K562 (cell line): Measurements from ENCODE around the gene HBQ1. TPM values are rescaled to one million over a fixed set of nuclear protein-coding genes. Genes with fewer than 3 reads are reported as not detected.

ENCODE experiments used
- ATF7 ChIP-seq: fragments of 450-650 bp; IDR thresholded peaks from 2 replicates; pipeline ENCODE4 v1.7.1; 2014; ENCODE audit warnings: mild to moderate bottlenecking, moderate library complexity
- BDP1 ChIP-seq: IDR thresholded peaks from 3 replicates; pipeline ENCODE4 v1.6.1; 2011; ENCODE audit not compliant: insufficient read length, insufficient read depth
- CBFA2T3 ChIP-seq: fragments of 450-650 bp; IDR thresholded peaks from 2 replicates; pipeline ENCODE4 v1.6.1; 2017
- CBX5 ChIP-seq: IDR thresholded peaks from 2 replicates; pipeline ENCODE4 v1.6.1; 2014; ENCODE audit warnings: low read depth, borderline replicate concordance
- IFI16 ChIP-seq: fragments of 250-450 bp; sonication (Bioruptor Pico); IDR thresholded peaks from 2 replicates; pipeline ENCODE4 v2.1.2; 2022; ENCODE audit warnings: mild to moderate bottlenecking, inconsistent platforms
- ILF3 ChIP-seq: fragments of 450-650 bp; IDR thresholded peaks from 2 replicates; pipeline ENCODE4 v1.6.1; 2018; ENCODE audit warnings: antibody characterized with exemption, mild to moderate bottlenecking, moderate library complexity, borderline replicate concordance
- MAZ ChIP-seq, 2 experiments: fragments of 450-650 bp in 1 of 2; sonication (generic) in 1 of 2; formaldehyde crosslinking; IDR thresholded peaks in 1 of 2; conservative IDR thresholded peaks in 1 of 2; 2 replicates each; pipeline versions ENCODE4 v1.4.0 to v1.5.0; 2020; ENCODE audit warnings: mild to moderate bottlenecking in 1 of 2, missing genetic modification reagents in 1 of 2
- RBFOX2 ChIP-seq: fragments of 200-400 bp; formaldehyde crosslinking; IDR thresholded peaks from 2 replicates; pipeline ENCODE4 v1.6.1; 2017; ENCODE audit warnings: low read depth, mild to moderate bottlenecking, low read length, moderate library complexity
- SIN3A ChIP-seq, 2 experiments: fragments of 150-350 bp in 1 of 2; IDR thresholded peaks; 2 replicates each; pipeline ENCODE4 v1.6.1; 2011 to 2016; ENCODE audit warnings: borderline replicate concordance in 2 of 2, low read depth in 2 of 2, low read length in 2 of 2, mild to moderate bottlenecking in 2 of 2, moderate library complexity in 2 of 2; ENCODE audit not compliant: control insufficient read depth in 1 of 2
- TCF7L2 ChIP-seq: fragments of 150-350 bp; IDR thresholded peaks from 2 replicates; pipeline ENCODE4 v1.6.1; 2016; ENCODE audit warnings: low read depth, mild to moderate bottlenecking, low read length, moderate library complexity
- XRCC5 ChIP-seq: fragments of 200-400 bp; formaldehyde crosslinking; IDR thresholded peaks from 2 replicates; pipeline ENCODE4 v1.6.1; 2017; ENCODE audit warnings: low read depth, mild to moderate bottlenecking, low read length
- ZKSCAN8 ChIP-seq: fragments of 200-800 bp; sonication (Bioruptor generic); IDR thresholded peaks from 2 replicates; pipeline ENCODE4 v1.6.1; 2016; ENCODE audit warnings: missing genetic modification characterization, missing compliant biosample characterization
- ZNF134 ChIP-seq: fragments of 250-450 bp; sonication (Bioruptor Pico); conservative IDR thresholded peaks from 2 replicates; pipeline ENCODE4 v1.4.0; 2020
- polyA plus RNA-seq, 8 experiments: library from polyadenylated mRNA; depleted of rRNA in 4 of 8; stranded (reverse) in 5 of 8; unstranded in 3 of 8; fragments of >200 nt; fragmentation: Nextera tagmentation in 2 of 8; fragmentation: Illumina TruSeq in 1 of 8; extraction: Ambion mirVana in 2 of 8; extraction: Trizol in 1 of 8; gene quantifications; 2 replicates each; pipeline versions ENCODE4 v1.2.1 to v1.2.3, GENCODE V29; 2011 to 2014; ENCODE audit warnings: inconsistent platforms in 1 of 8, missing spikeins in 1 of 8
- total RNA-seq, 7 experiments: library from RNA; depleted of rRNA in 6 of 7; stranded (reverse); fragments of >200 nt in 6 of 7; fragmentation: Illumina TruSeq in 2 of 7; extraction: Trizol in 2 of 7; gene quantifications; 2 replicates each; pipeline versions ENCODE4 v1.2.1 to v1.2.3, GENCODE V29; 2011 to 2021; ENCODE audit warnings: low replicate concordance in 1 of 7
- TF ChIP-seq, protein P1 (sequence below): fragments of 200-600 bp; sonication (generic); IDR thresholded peaks from one replicate; pipeline ENCODE4 v1.6.1; 2012; ENCODE audit warnings: mild to moderate bottlenecking, low read depth, low read length, inconsistent platforms
- TF ChIP-seq, protein P2 (sequence below): fragments of 450-650 bp; IDR thresholded peaks from 2 replicates; pipeline ENCODE4 v1.6.1; 2016; ENCODE audit warnings: antibody characterized with exemption

The HBQ1 gene
- total and polyA plus RNA-seq, 9 of the 15 experiments (the other 6 are each of a cell fraction or from before 2014, with no cell fraction given) = 2.3 to 190 (median 19.8) TPM

DNA sequence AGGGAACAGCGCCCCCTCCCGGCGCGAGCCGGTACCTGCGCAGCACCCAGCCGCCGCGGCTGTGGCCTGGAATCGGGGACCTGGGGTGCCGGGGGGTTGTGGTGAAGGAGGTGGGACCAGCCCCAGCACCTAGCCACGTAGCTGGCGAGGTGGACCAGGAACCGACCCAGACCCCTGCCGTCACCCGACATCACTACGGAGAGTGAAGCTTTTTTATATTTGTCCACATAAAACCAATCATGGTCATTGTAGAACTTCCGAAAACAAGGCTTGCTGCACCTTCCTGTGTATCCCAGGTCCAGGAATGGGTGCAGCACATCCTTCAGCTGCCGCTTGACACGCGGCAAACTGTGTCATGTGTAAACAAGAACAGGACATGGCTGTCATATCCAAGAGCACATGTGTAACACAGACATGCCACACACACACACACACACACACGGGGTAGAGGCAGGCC lies 1.3 kb downstream of the HBQ1 start (continued):
- TF ChIP-seq CBX5 = 0 out of 2 replicates have a peak, but pooled peaks have one; percentile 53
- TF ChIP-seq TCF7L2 = no peak
- TF ChIP-seq BDP1 = no peak
- 0 out of 2 replicates have a peak, but pooled peaks have one; percentile 11 for TF ChIP-seq ATF7
- TF ChIP-seq XRCC5 = peak; percentile 42; the same call in 1 of the 2 replicates
- TF ChIP-seq SIN3A (IDR thresholded peaks at IDR 0.05; ENCODE audit: borderline replicate concordance in 2 of 2, control insufficient read depth in 1 of 2, low read depth in 2 of 2, low read length in 2 of 2) = 0 out of 4 replicates have a peak, but pooled peaks have one; percentile 17 to 69
- no peak for TF ChIP-seq CBFA2T3
- TF ChIP-seq ZNF134 (CRISPR knock-in tag) = 0 out of 2 replicates have a peak, but pooled peaks have one; percentile 6
- TF ChIP-seq, protein P1, sequence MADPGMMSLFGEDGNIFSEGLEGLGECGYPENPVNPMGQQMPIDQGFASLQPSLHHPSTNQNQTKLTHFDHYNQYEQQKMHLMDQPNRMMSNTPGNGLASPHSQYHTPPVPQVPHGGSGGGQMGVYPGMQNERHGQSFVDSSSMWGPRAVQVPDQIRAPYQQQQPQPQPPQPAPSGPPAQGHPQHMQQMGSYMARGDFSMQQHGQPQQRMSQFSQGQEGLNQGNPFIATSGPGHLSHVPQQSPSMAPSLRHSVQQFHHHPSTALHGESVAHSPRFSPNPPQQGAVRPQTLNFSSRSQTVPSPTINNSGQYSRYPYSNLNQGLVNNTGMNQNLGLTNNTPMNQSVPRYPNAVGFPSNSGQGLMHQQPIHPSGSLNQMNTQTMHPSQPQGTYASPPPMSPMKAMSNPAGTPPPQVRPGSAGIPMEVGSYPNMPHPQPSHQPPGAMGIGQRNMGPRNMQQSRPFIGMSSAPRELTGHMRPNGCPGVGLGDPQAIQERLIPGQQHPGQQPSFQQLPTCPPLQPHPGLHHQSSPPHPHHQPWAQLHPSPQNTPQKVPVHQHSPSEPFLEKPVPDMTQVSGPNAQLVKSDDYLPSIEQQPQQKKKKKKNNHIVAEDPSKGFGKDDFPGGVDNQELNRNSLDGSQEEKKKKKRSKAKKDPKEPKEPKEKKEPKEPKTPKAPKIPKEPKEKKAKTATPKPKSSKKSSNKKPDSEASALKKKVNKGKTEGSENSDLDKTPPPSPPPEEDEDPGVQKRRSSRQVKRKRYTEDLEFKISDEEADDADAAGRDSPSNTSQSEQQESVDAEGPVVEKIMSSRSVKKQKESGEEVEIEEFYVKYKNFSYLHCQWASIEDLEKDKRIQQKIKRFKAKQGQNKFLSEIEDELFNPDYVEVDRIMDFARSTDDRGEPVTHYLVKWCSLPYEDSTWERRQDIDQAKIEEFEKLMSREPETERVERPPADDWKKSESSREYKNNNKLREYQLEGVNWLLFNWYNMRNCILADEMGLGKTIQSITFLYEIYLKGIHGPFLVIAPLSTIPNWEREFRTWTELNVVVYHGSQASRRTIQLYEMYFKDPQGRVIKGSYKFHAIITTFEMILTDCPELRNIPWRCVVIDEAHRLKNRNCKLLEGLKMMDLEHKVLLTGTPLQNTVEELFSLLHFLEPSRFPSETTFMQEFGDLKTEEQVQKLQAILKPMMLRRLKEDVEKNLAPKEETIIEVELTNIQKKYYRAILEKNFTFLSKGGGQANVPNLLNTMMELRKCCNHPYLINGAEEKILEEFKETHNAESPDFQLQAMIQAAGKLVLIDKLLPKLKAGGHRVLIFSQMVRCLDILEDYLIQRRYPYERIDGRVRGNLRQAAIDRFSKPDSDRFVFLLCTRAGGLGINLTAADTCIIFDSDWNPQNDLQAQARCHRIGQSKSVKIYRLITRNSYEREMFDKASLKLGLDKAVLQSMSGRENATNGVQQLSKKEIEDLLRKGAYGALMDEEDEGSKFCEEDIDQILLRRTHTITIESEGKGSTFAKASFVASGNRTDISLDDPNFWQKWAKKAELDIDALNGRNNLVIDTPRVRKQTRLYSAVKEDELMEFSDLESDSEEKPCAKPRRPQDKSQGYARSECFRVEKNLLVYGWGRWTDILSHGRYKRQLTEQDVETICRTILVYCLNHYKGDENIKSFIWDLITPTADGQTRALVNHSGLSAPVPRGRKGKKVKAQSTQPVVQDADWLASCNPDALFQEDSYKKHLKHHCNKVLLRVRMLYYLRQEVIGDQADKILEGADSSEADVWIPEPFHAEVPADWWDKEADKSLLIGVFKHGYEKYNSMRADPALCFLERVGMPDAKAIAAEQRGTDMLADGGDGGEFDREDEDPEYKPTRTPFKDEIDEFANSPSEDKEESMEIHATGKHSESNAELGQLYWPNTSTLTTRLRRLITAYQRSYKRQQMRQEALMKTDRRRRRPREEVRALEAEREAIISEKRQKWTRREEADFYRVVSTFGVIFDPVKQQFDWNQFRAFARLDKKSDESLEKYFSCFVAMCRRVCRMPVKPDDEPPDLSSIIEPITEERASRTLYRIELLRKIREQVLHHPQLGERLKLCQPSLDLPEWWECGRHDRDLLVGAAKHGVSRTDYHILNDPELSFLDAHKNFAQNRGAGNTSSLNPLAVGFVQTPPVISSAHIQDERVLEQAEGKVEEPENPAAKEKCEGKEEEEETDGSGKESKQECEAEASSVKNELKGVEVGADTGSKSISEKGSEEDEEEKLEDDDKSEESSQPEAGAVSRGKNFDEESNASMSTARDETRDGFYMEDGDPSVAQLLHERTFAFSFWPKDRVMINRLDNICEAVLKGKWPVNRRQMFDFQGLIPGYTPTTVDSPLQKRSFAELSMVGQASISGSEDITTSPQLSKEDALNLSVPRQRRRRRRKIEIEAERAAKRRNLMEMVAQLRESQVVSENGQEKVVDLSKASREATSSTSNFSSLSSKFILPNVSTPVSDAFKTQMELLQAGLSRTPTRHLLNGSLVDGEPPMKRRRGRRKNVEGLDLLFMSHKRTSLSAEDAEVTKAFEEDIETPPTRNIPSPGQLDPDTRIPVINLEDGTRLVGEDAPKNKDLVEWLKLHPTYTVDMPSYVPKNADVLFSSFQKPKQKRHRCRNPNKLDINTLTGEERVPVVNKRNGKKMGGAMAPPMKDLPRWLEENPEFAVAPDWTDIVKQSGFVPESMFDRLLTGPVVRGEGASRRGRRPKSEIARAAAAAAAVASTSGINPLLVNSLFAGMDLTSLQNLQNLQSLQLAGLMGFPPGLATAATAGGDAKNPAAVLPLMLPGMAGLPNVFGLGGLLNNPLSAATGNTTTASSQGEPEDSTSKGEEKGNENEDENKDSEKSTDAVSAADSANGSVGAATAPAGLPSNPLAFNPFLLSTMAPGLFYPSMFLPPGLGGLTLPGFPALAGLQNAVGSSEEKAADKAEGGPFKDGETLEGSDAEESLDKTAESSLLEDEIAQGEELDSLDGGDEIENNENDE = no peak
- peak; percentile 38; the same call in 1 of the 2 replicates for TF ChIP-seq ILF3
- TF ChIP-seq RBFOX2 = peak; percentile 29
- TF ChIP-seq MAZ (CRISPR knock-in tag; conservative IDR thresholded peaks at IDR 0.05 in 1 of 2, IDR thresholded peaks at IDR 0.05 in 1 of 2) = no peak; a peak in 1 of 4 replicates
- TF ChIP-seq ZKSCAN8 (CRISPR knock-in tag) = no peak
- TF ChIP-seq IFI16 = no peak
- TF ChIP-seq, protein P2, sequence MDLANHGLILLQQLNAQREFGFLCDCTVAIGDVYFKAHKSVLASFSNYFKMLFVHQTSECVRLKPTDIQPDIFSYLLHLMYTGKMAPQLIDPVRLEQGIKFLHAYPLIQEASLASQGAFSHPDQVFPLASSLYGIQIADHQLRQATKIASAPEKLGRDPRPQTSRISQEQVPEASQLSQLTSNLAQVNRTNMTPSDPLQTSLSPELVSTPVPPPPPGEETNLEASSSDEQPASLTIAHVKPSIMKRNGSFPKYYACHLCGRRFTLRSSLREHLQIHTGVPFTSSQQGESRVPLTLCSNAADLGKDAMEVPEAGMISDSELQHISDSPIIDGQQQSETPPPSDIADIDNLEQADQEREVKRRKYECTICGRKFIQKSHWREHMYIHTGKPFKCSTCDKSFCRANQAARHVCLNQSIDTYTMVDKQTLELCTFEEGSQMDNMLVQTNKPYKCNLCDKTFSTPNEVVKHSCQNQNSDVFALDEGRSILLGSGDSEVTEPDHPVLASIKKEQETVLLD = no peak
